ENCODE data around the gene KCNH1.

KCNH1 gene

GRCh38 chr1:210738256-210738655, 395.7 kb downstream of the KCNH1 start:
- DNase-seq (ENCODE audit: extremely low read depth, low read depth), result no peak
- TF ChIP-seq, protein P1, sequence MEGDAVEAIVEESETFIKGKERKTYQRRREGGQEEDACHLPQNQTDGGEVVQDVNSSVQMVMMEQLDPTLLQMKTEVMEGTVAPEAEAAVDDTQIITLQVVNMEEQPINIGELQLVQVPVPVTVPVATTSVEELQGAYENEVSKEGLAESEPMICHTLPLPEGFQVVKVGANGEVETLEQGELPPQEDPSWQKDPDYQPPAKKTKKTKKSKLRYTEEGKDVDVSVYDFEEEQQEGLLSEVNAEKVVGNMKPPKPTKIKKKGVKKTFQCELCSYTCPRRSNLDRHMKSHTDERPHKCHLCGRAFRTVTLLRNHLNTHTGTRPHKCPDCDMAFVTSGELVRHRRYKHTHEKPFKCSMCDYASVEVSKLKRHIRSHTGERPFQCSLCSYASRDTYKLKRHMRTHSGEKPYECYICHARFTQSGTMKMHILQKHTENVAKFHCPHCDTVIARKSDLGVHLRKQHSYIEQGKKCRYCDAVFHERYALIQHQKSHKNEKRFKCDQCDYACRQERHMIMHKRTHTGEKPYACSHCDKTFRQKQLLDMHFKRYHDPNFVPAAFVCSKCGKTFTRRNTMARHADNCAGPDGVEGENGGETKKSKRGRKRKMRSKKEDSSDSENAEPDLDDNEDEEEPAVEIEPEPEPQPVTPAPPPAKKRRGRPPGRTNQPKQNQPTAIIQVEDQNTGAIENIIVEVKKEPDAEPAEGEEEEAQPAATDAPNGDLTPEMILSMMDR (IDR thresholded peaks at IDR 0.05; ENCODE audit: low read depth, low read length), result no peak

DNA sequence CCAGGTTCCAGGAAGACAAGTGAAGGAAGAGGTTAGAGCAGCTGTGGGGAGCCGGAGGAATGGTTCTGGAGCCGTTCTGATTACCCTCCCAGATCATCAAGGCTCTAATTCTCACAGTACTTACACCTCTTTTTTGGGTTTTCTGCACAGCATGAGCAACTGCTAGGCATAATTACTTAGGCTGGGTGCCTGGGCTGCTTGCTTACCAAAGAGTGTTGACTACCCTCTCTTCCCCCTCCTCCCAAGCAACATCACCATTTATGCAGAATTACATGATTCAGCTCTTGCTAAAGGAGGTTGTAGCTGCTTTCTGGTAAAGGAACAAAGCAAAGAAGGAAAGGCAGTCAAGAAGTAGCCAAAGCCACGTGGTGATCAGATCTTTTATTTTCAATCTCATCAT, 397.2 kb downstream of the KCNH1 start:
- DNase-seq (ENCODE audit: extremely low read depth, low read depth), result no peak
- TF ChIP-seq, protein P1 (IDR thresholded peaks at IDR 0.05; ENCODE audit: low read depth, low read length), result no peak

GRCh38 chr1:210731597-210731996, 402.4 kb downstream of the KCNH1 start:
- DNase-seq (ENCODE audit: extremely low read depth, low read depth), result no peak
- TF ChIP-seq, protein P1 (IDR thresholded peaks at IDR 0.05; ENCODE audit: low read depth, low read length), result no peak

DNA sequence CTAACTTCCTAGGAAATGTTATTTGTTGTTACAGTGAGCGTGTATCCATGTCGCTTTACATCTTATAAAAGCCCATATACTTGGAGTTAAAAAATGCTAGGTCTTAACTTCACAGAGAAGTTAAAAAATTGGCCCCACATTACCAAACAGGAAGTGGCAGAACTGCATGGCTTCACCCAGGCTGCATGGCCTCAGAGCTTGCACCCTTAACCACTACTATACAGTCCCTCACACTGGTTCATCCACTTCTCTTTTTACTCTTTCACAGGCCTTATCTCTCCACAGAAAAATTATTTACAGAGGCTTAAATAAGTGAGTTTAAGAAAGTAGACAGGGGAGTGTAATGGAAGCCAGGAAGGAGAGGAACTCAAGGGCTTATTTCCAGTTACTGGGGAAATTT, 402.8 kb downstream of the KCNH1 start:
- TF ChIP-seq, protein P1 (IDR thresholded peaks at IDR 0.05; ENCODE audit: low read depth, low read length), result no peak
- DNase-seq (ENCODE audit: extremely low read depth, low read depth), result no peak

DNA sequence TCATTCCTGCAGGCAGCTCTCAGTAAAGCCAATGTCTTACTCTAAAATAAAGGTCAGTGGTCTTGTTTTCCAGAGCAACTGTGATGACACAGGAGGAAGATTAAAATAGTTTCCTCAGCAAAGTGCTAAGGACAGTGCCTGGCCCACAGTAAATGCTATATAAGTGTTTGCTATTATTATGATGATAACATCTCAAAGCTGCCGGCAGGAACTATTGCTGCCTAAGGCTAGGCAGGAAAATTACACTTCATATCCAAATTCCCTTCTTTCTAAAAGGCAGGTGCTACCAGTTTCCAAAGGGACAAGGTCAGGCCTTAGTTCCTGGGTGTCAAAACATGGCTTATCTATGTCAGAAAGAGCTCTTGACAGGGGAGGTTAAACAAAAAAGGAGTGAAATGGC, 403.9 kb downstream of the KCNH1 start:
- TF ChIP-seq, protein P1 (IDR thresholded peaks at IDR 0.05; ENCODE audit: low read depth, low read length), result no peak
- DNase-seq (ENCODE audit: extremely low read depth, low read depth), result no peak

- DNase-seq (ENCODE audit: extremely low read depth, low read depth), result no peak
- TF ChIP-seq, protein P1 (IDR thresholded peaks at IDR 0.05; ENCODE audit: low read depth, low read length), result no peak
Measured at GRCh38 chr1:210728437-210729149, 405.4 kb downstream of the KCNH1 start.

DNA sequence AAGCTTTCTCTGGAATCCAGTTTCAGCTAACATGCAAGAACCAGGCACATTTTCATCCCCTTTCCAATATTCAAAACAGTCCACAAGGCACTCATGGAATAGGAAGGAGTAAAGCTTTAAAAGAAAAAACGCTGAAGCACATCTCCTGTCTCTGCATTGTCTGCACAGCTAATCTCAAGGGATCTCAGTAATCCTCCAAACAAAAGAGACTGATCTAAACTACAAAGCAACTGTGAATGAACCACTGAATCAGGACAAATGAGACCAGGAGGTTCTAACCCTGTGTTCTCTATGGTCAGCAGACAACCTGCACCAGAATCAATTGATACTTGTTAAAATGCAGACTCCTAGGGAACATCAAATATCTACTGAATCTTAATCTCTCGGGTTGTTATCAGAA, 406.2 kb downstream of the KCNH1 start:
- DNase-seq (ENCODE audit: extremely low read depth, low read depth), result no peak

More for the DNA sequence above, 406.2 kb downstream of the KCNH1 start:
- TF ChIP-seq, protein P1 (IDR thresholded peaks at IDR 0.05; ENCODE audit: low read depth, low read length), result no peak

Data from AG09319 (cell line).